ENCODE measurements around the gene ZNF14. TPM values are rescaled to one million over a fixed set of nuclear protein-coding genes. Genes with fewer than 3 reads are reported as not detected.

Gene ZNF14
- total and polyA plus RNA-seq, 9 of the 15 experiments (the other 6 are each of a cell fraction or from before 2014, with no cell fraction given) = 1.9 to 7.0 (median 4.0) TPM

GRCh38 chr19:19776206-19777008 lies 43.5 kb upstream of the ZNF14 start (continued):
- TF ChIP-seq UBTF (IDR thresholded peaks at IDR 0.05; ENCODE audit: borderline replicate concordance in 1 of 2, low read depth in 2 of 2, low read length in 2 of 2) (no peak), IRF2 (CRISPR knock-in tag; IDR thresholded peaks at IDR 0.05) (no peak), ZNF384 (IDR thresholded peaks at IDR 0.05; ENCODE audit: low read depth, low read length) (no peak), PTRF (tag; IDR thresholded peaks at IDR 0.05) (no peak), CBX8 (IDR thresholded peaks at IDR 0.05; ENCODE audit: borderline replicate concordance, extremely low read depth, low read depth, low read length, poor library complexity, severe bottlenecking) (no peak), C11orf30 (IDR thresholded peaks at IDR 0.05; ENCODE audit: low read depth) (no peak), NRF1 (conservative IDR thresholded peaks at IDR 0.05 in 1 of 2, IDR thresholded peaks at IDR 0.05 in 1 of 2) (peak; percentile 92 to 94), EGR1 (conservative IDR thresholded peaks at IDR 0.05) (peak; percentile 66), LARP7 (IDR thresholded peaks at IDR 0.05) (no peak), BRF1 (IDR thresholded peaks at IDR 0.05; ENCODE audit: borderline replicate concordance, extremely low read depth, insufficient read length) (no peak), EHMT2 (IDR thresholded peaks at IDR 0.05) (0 out of 2 replicates have a peak, but pooled peaks have one; percentile 7), ZNF407 (IDR thresholded peaks at IDR 0.05; ENCODE audit: low read depth) (no peak)
- TF ChIP-seq, protein P1, sequence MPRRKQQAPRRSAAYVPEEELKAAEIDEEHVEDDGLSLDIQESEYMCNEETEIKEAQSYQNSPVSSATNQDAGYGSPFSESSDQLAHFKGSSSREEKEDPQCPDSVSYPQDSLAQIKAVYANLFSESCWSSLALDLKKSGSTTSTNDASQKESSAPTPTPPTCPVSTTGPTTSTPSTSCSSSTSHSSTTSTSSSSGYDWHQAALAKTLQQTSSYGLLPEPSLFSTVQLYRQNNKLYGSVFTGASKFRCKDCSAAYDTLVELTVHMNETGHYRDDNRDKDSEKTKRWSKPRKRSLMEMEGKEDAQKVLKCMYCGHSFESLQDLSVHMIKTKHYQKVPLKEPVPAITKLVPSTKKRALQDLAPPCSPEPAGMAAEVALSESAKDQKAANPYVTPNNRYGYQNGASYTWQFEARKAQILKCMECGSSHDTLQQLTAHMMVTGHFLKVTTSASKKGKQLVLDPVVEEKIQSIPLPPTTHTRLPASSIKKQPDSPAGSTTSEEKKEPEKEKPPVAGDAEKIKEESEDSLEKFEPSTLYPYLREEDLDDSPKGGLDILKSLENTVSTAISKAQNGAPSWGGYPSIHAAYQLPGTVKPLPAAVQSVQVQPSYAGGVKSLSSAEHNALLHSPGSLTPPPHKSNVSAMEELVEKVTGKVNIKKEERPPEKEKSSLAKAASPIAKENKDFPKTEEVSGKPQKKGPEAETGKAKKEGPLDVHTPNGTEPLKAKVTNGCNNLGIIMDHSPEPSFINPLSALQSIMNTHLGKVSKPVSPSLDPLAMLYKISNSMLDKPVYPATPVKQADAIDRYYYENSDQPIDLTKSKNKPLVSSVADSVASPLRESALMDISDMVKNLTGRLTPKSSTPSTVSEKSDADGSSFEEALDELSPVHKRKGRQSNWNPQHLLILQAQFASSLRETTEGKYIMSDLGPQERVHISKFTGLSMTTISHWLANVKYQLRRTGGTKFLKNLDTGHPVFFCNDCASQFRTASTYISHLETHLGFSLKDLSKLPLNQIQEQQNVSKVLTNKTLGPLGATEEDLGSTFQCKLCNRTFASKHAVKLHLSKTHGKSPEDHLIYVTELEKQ (CRISPR knock-in tag; IDR thresholded peaks at IDR 0.05) = no peak

All from K562 (cell line).